Measurements from ENCODE around the gene SYNE1. TPM values are rescaled to one million over a fixed set of nuclear protein-coding genes. Genes with fewer than 3 reads are reported as not detected.

SYNE1 gene
- total RNA-seq, 1 experiment from 2014 or later: 3.0 TPM

DNA sequence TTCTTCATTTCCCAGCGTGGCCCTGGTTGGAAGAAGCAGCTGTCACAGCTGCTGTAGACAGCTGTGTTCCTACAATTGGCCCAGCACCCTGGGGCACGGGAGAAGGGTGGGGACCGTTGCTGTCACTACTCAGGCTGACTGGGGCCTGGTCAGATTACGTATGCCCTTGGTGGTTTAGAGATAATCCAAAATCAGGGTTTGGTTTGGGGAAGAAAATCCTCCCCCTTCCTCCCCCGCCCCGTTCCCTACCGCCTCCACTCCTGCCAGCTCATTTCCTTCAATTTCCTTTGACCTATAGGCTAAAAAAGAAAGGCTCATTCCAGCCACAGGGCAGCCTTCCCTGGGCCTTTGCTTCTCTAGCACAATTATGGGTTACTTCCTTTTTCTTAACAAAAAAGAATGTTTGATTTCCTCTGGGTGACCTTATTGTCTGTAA lies 537.0 kb downstream of the SYNE1 start:
- Histone ChIP-seq H4K5ac (ENCODE audit: insufficient read length, low read depth, low read length) (no peak overlapping the region), H3K79me1 (ENCODE audit: insufficient read depth, low read depth, low read length, poor library complexity, severe bottlenecking) (no peaks in the 10 kb centered on the region), H3K9ac (ENCODE audit: extremely low read depth, insufficient read length, low read length) (no peak overlapping the region), H3K4me2 (ENCODE audit: insufficient read depth, insufficient read length, low read length) (no peak overlapping the region), H2AFZ (ENCODE audit: low read length) (no peak overlapping the region), H3K27me3 (ENCODE audit: insufficient read depth, low read length) (no peaks in the 10 kb centered on the region), H2BK15ac (ENCODE audit: low read depth, low read length) (no peak overlapping the region), H2BK20ac (ENCODE audit: low read depth, low read length, poor library complexity, severe bottlenecking) (no peak overlapping the region), H4K91ac (ENCODE audit: insufficient read length, low read depth, low read length) (no peak overlapping the region), H3K14ac (ENCODE audit: insufficient read depth, low read length) (peak overlapping the region; percentile 10; the same call in 1 of the 2 replicates), H2BK12ac (ENCODE audit: insufficient read length, low read depth, low read length) (no peak overlapping the region), H3K18ac (ENCODE audit: insufficient read length, low read depth, low read length) (no peak overlapping the region), H3K23me2 (ENCODE audit: insufficient read length, low read depth, low read length, poor library complexity, severe bottlenecking) (no peaks in the 10 kb centered on the region), H3K27ac (ENCODE audit: insufficient read length, low read depth, low read length) (no peak overlapping the region), H3T11ph (ENCODE audit: low read length) (no peak overlapping the region), H4K20me1 (ENCODE audit: control insufficient read depth, insufficient read depth, insufficient read length) (no peaks in the 10 kb centered on the region), H2AK5ac (ENCODE audit: insufficient read length, low read length) (no peak overlapping the region), H3K4me1 (ENCODE audit: insufficient read depth, low read length) (no peaks in the 10 kb centered on the region), H4K8ac (replicated peaks; ENCODE audit: insufficient read length, low read depth, low read length) (no peak overlapping the region), H3K56ac (ENCODE audit: insufficient read length, low read depth, low read length) (no peak overlapping the region), H3K9me3 (ENCODE audit: control insufficient read depth, low read depth, low read length) (no peaks in the 10 kb centered on the region), H2BK5ac (ENCODE audit: insufficient read length, low read length) (no peak overlapping the region), H3K4ac (ENCODE audit: low read depth, low read length) (no peak overlapping the region), H3K79me2 (ENCODE audit: insufficient read depth, low read length) (no peaks in the 10 kb centered on the region), H2BK120ac (ENCODE audit: low read depth, low read length, poor library complexity, severe bottlenecking) (no peak overlapping the region), H3K23ac (ENCODE audit: insufficient read length, low read depth, low read length) (no peak overlapping the region)
- DNase-seq: no peak
- no peaks in the 10 kb centered on the region for H3K9me3 Mint-ChIP-seq
- no peaks in the 10 kb centered on the region for H3K27me3 Mint-ChIP-seq (ENCODE audit: low read depth)
- TF ChIP-seq, protein P1, sequence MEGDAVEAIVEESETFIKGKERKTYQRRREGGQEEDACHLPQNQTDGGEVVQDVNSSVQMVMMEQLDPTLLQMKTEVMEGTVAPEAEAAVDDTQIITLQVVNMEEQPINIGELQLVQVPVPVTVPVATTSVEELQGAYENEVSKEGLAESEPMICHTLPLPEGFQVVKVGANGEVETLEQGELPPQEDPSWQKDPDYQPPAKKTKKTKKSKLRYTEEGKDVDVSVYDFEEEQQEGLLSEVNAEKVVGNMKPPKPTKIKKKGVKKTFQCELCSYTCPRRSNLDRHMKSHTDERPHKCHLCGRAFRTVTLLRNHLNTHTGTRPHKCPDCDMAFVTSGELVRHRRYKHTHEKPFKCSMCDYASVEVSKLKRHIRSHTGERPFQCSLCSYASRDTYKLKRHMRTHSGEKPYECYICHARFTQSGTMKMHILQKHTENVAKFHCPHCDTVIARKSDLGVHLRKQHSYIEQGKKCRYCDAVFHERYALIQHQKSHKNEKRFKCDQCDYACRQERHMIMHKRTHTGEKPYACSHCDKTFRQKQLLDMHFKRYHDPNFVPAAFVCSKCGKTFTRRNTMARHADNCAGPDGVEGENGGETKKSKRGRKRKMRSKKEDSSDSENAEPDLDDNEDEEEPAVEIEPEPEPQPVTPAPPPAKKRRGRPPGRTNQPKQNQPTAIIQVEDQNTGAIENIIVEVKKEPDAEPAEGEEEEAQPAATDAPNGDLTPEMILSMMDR (conservative IDR thresholded peaks at IDR 0.05): no peak
- WGBS (ENCODE audit: extremely low coverage, insufficient read length, low lambda C conversion rate): no CpG with 5 or more reads among the region's 7 CpGs
- no peak overlapping the region for H3K4me3 Mint-ChIP-seq
- no peak overlapping the region for H3K27ac Mint-ChIP-seq
- H3K36me3 Mint-ChIP-seq (ENCODE audit: insufficient read depth in 1 of 3, low read depth in 3 of 3): no peaks in the 10 kb centered on the region
- H3K4me1 Mint-ChIP-seq: peaks cover 0 to 8% of the 10 kb centered on the region in 2 experiments; a peak in 3 of 4 replicates
